ENCODE results near the gene ASB6.

The ASB6 gene

DNA sequence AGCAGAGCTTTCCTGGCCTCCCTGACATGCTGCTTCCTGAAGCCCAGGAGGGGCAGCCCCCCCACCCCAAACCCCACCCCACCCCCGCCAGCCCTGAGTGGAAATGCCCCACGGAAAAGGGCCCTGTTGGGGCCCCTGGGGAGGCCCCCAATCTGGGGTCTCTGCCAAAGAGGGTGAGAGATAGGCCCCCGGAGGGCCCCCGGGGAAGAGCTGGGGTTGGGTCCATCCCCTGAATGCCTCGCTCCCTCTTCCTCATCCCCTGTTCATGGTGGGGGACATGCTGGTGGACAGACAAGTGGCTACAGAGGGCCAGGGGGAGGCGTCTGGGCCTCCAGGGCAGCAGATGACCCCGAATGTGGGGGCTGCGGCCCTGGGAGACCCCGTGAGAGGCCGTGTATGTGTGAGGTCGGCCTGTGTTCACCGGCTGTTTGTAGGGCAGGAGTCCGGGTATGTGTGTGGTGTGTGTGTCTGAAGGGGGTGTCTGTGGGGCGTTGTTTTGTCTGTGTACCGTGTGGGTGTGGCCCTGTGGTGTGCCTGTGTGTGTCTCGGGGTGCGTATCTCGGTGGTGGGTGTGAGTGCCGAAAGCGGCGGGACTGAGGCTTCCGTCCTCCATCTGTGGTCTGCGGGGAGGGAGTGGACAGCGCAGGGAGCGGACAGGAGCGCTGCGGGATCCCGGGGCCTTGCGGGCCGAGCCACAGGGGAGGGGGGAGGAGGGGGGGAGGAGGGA, 32.3 kb downstream of the ASB6 start:
- H3K4me1 ChIP-seq (ENCODE audit: insufficient read depth, low read length) = peaks cover 3% of the 10 kb centered on the region; the same call in 1 of the 2 replicates
- peak overlapping the region; percentile 50; the same call in 1 of the 2 replicates for H3K4me3 ChIP-seq (ENCODE audit: low read length)
- H3K27ac ChIP-seq (ENCODE audit: low read length) = no peak overlapping the region
- H3K36me3 ChIP-seq (ENCODE audit: insufficient read depth, low read depth, low read length) = no peaks in the 10 kb centered on the region
- H3K27me3 ChIP-seq (ENCODE audit: insufficient read depth, low read length) = peaks cover 11% of the 10 kb centered on the region; the same call in 1 of the 2 replicates
- no peak overlapping the region for H3K9ac ChIP-seq (ENCODE audit: low read depth, low read length)
- no peaks in the 10 kb centered on the region for H3K9me3 ChIP-seq (ENCODE audit: insufficient read depth, low read depth, low read length)

DNA sequence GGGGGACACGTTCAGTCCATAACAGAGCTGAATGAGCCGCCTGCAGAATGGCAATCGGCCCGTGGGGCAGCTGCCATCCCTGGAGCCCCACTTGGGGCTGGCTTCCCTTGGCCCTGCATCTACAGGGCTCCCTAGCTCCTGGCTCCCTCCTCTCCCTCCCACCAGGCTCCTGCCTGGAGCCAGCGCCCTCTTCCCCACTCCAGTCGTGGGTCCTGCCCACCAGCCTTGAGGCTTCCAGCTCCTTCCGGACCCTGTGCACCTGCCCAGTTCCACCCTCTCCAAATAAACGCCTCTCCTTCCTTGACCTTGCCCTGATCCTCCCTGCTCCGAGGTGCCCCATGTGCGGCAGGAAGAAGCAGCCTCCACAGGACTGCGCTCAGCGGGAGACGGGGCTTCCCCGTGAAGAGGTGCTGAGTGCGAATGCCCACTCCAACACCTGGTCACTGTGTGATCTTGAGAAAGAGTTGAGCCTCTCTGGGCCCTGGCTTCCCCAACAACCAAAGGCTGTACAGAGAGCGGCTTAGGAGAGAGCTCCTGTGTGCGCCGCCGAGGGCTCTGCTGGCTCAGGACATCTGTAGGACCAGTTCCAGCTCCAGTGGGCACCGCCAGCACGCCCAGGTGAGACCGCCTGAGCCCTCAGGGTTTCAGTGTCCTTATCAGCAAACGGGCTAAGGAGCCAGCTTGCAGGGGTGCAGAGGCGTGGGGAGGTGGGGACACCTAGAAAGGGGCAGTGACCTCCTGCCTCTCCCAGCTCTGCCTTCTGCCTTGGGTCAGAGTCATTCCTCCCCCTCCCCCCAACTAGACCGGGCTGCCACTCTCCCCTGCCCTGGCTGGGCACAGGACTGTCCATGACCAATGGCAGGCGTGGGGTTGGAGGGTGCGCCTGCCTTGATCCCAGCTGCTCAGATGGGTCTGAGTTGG, 33.1 kb downstream of the ASB6 start:
- peaks cover 11% of the 10 kb centered on the region; the same call in 1 of the 2 replicates for H3K27me3 ChIP-seq (ENCODE audit: insufficient read depth, low read length)
- no peaks in the 10 kb centered on the region for H3K9me3 ChIP-seq (ENCODE audit: insufficient read depth, low read depth, low read length)
- peaks cover 3% of the 10 kb centered on the region; the same call in 1 of the 2 replicates for H3K4me1 ChIP-seq (ENCODE audit: insufficient read depth, low read length)
- H3K27ac ChIP-seq (ENCODE audit: low read length) = no peak overlapping the region
- H3K36me3 ChIP-seq (ENCODE audit: insufficient read depth, low read depth, low read length) = no peaks in the 10 kb centered on the region
- H3K9ac ChIP-seq (ENCODE audit: low read depth, low read length) = no peak overlapping the region
- no peak overlapping the region for H3K4me3 ChIP-seq (ENCODE audit: low read length)

DNA sequence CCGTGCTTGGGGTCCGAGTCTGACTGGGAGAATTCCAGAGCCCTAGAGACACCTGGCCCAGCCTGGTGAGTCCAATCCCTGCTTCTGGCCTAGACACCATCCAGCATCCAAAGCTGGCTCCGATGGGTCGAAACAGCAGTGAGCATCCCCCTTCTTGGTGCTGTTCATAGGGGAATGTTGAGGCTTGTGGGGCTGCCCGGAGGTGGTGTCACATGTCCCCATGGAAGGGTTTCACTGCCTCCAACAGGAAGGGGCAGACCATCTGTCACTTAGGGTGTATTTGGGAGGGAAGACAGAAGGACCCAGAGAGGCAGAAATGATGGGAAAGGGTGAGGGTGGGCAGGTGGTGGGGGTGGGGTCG, 34.9 kb downstream of the ASB6 start:
- no peak overlapping the region for H3K27ac ChIP-seq (ENCODE audit: low read length)
- no peak overlapping the region for H3K9ac ChIP-seq (ENCODE audit: low read depth, low read length)
- no peak overlapping the region for H3K4me3 ChIP-seq (ENCODE audit: low read length)
- H3K27me3 ChIP-seq (ENCODE audit: insufficient read depth, low read length) = peaks cover 11% of the 10 kb centered on the region; the same call in 1 of the 2 replicates
- H3K36me3 ChIP-seq (ENCODE audit: insufficient read depth, low read depth, low read length) = no peaks in the 10 kb centered on the region
- H3K9me3 ChIP-seq (ENCODE audit: insufficient read depth, low read depth, low read length) = no peaks in the 10 kb centered on the region
- peaks cover 6% of the 10 kb centered on the region; the same call in 1 of the 2 replicates for H3K4me1 ChIP-seq (ENCODE audit: insufficient read depth, low read length)

DNA sequence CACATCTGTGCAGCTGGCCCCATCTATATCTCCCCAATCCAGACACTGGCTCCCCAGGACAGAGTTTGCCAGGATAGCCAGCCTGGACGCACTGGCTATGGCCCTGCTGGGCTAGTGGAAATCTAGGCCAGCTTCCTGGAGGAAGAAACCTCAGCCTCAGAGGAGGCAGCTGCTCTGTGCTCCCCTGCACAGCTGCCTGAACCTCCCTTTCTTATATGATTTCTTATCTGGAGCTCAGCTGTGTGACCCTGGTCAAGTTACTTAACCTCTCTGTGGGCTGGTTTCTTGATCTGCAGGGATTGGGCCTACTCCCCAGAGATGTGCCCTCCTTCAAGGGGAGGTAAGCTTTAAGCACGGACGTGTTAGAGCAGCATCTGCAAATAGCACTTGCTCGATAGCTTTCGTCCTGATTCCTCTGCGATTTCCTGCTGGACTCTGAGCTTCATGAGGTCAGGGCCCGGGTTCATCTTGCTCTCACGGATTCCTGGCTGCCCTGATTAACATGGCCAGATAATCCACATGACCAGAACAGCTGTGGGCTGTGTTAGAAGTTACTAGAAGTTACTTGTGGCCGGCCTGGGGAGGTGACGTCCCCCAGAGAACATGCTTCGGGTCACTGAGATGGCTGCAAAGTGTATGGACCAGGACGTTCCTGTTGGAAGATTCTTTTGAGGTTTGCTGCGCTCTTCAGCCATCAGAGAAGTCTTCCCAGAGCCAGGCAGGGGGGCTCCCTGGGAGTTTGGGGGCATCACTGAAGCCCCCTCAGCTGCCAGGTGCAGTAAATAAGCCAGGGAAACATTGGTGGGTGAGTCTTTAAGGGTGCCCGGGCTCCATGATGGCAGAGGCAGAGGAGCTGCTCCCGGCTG, 35.6 kb downstream of the ASB6 start:
- H3K27me3 ChIP-seq (ENCODE audit: insufficient read depth, low read length) = peaks cover 11% of the 10 kb centered on the region; the same call in 1 of the 2 replicates
- no peaks in the 10 kb centered on the region for H3K9me3 ChIP-seq (ENCODE audit: insufficient read depth, low read depth, low read length)
- H3K27ac ChIP-seq (ENCODE audit: low read length) = no peak overlapping the region
- no peaks in the 10 kb centered on the region for H3K36me3 ChIP-seq (ENCODE audit: insufficient read depth, low read depth, low read length)
- peaks cover 6% of the 10 kb centered on the region; the same call in 1 of the 2 replicates for H3K4me1 ChIP-seq (ENCODE audit: insufficient read depth, low read length)
- no peak overlapping the region for H3K4me3 ChIP-seq (ENCODE audit: low read length)
- no peak overlapping the region for H3K9ac ChIP-seq (ENCODE audit: low read depth, low read length)

DNA sequence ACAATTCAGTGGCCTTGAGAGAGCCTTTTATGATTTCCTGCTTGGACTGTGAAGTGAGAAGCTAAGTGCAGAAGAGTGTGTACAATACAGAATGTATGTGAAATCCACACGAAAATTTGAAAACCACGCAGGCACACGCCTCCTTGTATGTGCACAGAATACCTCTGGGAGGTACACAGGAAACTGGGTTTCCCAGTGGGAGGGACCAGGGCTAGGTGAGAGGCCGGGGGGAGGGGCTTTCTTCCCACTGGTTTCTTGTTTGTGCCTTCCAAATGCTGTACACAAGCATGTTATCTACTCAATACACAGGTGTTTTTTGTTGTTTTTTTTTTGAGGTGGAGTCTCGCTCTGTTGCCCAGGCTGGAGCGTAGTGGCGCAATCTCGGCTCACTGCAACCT, 37.2 kb downstream of the ASB6 start:
- Histone ChIP-seq H3K27me3 (ENCODE audit: insufficient read depth, low read length) (peaks cover 10% of the 10 kb centered on the region; the same call in 1 of the 2 replicates), H3K9me3 (ENCODE audit: insufficient read depth, low read depth, low read length) (no peaks in the 10 kb centered on the region), H3K4me3 (ENCODE audit: low read length) (no peak overlapping the region), H3K27ac (ENCODE audit: low read length) (no peak overlapping the region), H3K9ac (ENCODE audit: low read depth, low read length) (no peak overlapping the region), H3K4me1 (ENCODE audit: insufficient read depth, low read length) (peaks cover 5% of the 10 kb centered on the region; the same call in 1 of the 2 replicates), H3K36me3 (ENCODE audit: insufficient read depth, low read depth, low read length) (no peaks in the 10 kb centered on the region)

DNA sequence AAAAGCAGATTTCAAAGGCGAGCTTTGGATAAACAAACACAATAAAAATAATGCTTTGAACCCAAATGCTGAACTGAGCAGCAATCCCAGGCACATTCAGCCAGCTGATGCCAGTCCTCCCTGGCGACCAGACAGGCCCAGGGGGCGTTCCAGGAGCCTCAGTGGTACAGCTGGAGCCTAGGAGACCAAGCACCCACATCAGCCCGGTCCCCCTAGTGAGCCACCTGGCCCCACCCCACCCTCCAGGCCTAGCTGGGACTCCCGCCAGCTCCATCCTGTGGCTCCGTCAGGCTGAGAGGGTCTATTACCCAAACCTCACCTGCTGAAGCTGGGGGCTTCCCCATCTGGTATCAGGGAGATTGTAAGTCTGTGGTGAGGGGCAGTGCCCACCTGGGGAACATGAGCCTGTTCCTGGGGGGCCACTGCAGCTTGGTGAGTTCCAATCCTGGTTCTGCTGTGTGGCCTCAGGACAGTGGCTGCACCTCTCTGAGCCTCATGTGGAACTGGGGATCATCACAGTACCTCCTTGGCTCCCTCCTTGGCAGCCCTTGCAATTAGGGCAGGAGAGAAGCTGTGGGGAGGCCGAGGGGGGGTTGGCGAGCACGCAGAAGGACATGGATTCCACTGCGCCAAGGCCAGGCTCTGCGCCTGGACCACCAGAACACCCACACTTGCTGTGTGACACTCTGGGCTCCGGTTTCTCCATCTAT, 37.7 kb downstream of the ASB6 start:
- no peak overlapping the region for H3K9ac ChIP-seq (ENCODE audit: low read depth, low read length)
- peaks cover 3% of the 10 kb centered on the region; the same call in 1 of the 2 replicates for H3K4me1 ChIP-seq (ENCODE audit: insufficient read depth, low read length)
- H3K4me3 ChIP-seq (ENCODE audit: low read length) = no peak overlapping the region
- no peak overlapping the region for H3K27ac ChIP-seq (ENCODE audit: low read length)
- H3K27me3 ChIP-seq (ENCODE audit: insufficient read depth, low read length) = peaks cover 7% of the 10 kb centered on the region; the same call in 1 of the 2 replicates
- no peaks in the 10 kb centered on the region for H3K36me3 ChIP-seq (ENCODE audit: insufficient read depth, low read depth, low read length)
- no peaks in the 10 kb centered on the region for H3K9me3 ChIP-seq (ENCODE audit: insufficient read depth, low read depth, low read length)

DNA sequence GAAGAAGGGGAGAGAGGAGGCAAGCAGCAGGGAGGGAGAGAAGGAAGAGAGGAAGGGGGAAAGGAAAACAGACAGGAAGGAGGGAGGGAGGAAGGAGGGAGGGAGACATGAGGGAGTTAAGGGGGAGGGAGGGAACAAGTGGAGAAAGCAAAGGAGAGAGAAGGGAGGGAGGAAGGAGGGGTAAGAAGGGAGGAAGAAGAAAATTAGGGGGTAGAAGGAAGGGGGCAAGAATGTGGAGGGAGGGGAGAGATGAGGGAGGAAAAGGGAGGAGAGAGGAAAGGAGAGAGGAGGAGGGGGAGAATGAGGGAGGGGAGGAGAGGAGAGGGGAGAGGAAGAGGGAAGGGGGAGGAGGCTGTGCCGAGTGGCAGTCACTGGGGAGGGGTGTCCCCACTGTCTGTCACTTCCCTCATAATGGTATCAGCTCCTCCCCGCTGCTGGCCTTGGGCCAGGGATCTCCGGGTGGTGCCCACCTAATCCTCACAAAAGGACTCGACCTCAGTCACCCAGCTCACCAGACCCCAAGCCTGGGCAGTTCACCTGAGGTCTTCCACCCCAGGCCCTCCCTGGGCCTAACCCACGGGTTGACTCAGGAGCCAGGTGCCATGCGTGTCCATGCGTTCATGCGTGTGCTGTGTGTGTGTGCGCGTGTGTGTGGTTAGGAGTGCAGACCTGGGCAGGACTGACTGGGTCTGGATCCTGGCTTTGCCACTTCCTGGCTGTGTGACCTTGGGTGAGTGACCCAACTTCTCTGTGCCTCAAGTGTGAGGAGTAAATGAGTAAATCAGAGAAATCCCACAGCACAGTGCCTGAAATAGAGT, 39.1 kb downstream of the ASB6 start:
- no peak overlapping the region for H3K4me3 ChIP-seq (ENCODE audit: low read length)
- no peak overlapping the region for H3K27ac ChIP-seq (ENCODE audit: low read length)
- no peaks in the 10 kb centered on the region for H3K36me3 ChIP-seq (ENCODE audit: insufficient read depth, low read depth, low read length)
- peaks cover 11% of the 10 kb centered on the region; the same call in 1 of the 2 replicates for H3K27me3 ChIP-seq (ENCODE audit: insufficient read depth, low read length)
- peaks cover 8% of the 10 kb centered on the region; the same call in 1 of the 2 replicates for H3K4me1 ChIP-seq (ENCODE audit: insufficient read depth, low read length)
- no peak overlapping the region for H3K9ac ChIP-seq (ENCODE audit: low read depth, low read length)
- no peaks in the 10 kb centered on the region for H3K9me3 ChIP-seq (ENCODE audit: insufficient read depth, low read depth, low read length)

DNA sequence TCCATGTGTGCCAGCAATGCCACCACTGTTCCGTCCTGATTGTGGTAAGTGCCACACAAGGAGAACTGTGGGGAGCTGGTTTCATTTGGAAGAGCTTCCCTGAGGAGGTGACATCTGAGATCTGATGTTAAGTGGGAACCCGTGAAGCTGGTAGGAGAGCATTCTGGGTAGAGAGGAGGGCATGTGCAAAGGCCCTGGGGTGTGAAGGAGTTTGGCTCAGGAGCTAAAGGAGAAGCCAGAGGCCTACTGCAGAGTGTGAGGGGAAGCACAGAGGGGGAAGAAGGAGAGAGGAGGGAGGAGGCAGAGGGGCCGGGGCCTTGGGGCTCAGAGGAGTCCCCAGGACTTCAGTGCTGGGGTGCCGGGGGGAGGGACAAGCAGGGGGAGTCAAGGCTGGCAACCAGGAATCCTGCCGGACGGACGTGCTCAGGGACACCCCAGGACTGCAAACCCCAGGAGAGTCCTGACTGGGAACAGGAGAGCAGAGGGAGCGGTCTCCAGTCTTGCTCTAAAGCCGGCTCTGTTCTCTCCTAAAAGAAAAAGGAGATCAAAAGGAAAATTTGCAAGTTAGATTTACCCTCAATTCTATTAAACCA, 40.8 kb downstream of the ASB6 start:
- Histone ChIP-seq H3K4me1 (ENCODE audit: insufficient read depth, low read length) (peaks cover 11% of the 10 kb centered on the region; the same call in 1 of the 2 replicates), H3K9me3 (ENCODE audit: insufficient read depth, low read depth, low read length) (no peaks in the 10 kb centered on the region), H3K27ac (ENCODE audit: low read length) (no peak overlapping the region), H3K4me3 (ENCODE audit: low read length) (no peak overlapping the region), H3K36me3 (ENCODE audit: insufficient read depth, low read depth, low read length) (no peaks in the 10 kb centered on the region), H3K9ac (ENCODE audit: low read depth, low read length) (no peak overlapping the region), H3K27me3 (ENCODE audit: insufficient read depth, low read length) (peaks cover 16% of the 10 kb centered on the region; the same call in 1 of the 2 replicates)

DNA sequence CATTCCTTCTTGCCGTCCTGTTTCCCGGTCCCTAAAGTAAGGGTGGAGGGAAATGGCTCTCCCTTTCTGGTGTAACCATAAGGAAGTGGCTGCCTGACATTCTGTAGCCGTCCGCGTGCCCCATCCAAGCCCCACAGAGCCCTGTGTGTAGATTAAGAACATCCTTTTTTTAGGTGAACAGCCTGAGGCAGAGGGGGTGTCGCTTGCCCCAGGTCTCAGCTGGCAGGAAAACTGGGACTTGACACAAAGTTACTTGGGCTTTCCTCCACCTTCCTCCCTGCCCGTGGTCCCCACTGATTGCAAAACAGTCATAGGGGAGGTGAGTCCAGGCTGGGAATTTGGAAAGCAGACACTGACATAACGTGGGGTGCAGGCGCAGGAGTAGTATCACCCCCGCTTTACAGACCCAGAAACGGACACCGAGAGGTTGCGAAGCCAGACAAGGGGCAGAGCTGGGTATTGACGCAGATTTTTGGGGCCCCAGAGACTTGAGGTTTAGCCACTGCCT, 43.8 kb downstream of the ASB6 start:
- H3K27ac ChIP-seq (ENCODE audit: low read length) = no peak overlapping the region
- H3K36me3 ChIP-seq (ENCODE audit: insufficient read depth, low read depth, low read length) = no peaks in the 10 kb centered on the region
- H3K4me1 ChIP-seq (ENCODE audit: insufficient read depth, low read length) = peaks cover 12% of the 10 kb centered on the region; the same call in 1 of the 2 replicates
- no peaks in the 10 kb centered on the region for H3K9me3 ChIP-seq (ENCODE audit: insufficient read depth, low read depth, low read length)
- peaks cover 38% of the 10 kb centered on the region for H3K27me3 ChIP-seq (ENCODE audit: insufficient read depth, low read length)
- H3K4me3 ChIP-seq (ENCODE audit: low read length) = peak overlapping the region; percentile 70
- H3K9ac ChIP-seq (ENCODE audit: low read depth, low read length) = peak overlapping the region; percentile 46; the same call in 1 of the 2 replicates

Measured in iPS-20b (cell line).